ENCODE measurements around the gene DMBX1.

Gene DMBX1

GRCh38 chr1:46489638-46490405, at the start of gene DMBX1:
Gene DMBX1 (plus strand): TSS chr1:46489836. CDS start chr1:46507011, 17,175 bp downstream.
- DNase-seq (ENCODE audit: low spot score), result no peak

DNA sequence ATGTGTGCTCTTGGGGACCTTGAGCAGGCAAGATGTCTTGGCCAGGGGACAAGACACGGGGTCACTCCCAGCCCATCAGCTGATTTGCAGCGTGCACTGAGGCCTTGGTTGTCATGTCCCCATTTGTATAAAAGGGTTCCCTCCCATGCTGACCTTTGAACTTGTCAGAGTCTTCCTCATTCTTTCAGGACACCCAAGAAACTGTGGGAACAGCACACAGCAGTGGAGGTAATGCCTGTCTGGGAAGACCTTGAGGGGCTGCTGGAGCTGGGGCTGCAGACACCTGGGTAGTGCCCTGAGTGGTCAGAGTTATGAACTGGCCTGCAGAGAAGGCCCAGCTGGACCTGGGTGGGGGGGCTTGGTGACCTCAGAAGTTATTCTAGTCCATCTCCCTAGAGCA, 49.2 kb upstream of the DMBX1 start:
- no peak for DNase-seq (ENCODE audit: low spot score)

GRCh38 chr1:46442317-46443161, 47.1 kb upstream of the DMBX1 start:
- peak; percentile 65 for DNase-seq (ENCODE audit: low spot score)

DNA sequence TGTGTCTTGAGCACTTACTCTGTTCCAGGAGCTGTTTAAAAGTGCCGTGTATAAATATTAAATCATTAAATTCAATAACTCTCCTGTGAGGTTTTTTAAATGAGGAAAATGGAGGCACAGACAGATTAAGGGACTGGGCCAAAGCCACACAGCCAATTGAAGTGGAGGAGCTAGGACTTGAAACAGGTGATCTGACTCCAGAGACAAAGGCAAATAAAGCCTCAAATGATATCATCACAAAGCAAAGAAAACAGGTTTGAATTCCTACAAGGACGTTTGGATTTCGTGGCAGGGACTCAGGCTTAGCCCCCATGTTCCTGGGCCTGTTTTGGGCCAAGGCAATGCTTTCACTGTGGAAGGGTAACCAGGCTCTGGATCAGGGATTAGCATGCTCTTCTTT, 45.2 kb upstream of the DMBX1 start:
- no peak for DNase-seq (ENCODE audit: low spot score)

DNA sequence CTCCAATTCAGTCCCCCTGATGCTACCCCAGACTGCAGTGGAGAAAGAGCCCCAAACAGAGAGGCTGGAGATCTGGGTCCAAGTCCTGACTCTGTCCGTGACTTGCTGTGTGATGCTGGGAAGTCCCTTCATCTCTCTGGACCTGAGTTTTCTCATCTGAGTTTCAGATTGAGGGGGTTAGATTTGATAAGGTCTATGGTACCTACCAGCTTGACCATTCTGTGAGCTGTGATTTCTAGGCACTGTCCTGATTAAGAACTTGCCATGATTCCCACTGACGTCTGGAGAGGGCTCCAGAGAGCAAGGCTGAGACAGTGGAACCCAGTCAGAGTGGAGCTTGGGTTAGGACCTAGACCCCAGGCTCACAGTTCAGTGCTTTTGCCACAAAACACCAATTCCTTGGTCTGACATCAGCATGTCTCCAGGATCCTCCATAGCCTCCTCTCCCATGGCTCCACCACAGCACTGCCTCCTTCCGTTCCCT, 43.8 kb upstream of the DMBX1 start:
- no peak for DNase-seq (ENCODE audit: low spot score)

GRCh38 chr1:46446646-46447498, 42.8 kb upstream of the DMBX1 start:
- DNase-seq (ENCODE audit: low spot score), result peak; percentile 66

DNA sequence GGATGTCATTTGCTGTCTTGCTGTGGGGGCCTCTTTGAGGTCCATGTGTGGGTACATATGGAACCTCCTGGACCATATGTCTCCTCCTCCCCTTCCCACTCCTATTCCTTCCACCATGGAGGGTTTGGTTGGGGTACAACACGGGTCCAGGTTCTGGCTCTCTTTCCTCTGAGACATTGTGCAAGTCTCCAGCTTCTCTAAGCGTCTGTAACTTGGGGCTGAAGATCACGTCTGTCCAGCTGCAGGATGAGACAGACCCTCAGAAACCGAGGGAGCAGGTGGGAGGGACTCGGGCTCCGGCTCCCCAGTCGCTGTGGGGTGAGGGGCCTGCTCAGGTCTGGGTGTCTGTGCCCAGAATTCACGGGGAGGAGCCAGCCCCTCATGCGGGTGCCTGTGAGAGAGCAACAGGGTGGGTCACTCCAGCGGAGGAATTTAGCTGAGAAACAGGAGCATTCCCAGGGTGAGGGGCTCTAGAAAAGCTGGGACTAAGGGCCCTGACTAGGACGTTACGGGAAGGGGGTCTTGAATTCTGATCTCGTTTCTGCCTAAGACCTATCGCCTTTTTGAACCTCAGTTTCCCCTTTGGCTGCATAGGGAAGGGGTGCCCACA, 42.0 kb upstream of the DMBX1 start:
- DNase-seq (ENCODE audit: low spot score), result no peak

- DNase-seq (ENCODE audit: low spot score), result no peak
These were observed 41.3 kb upstream of the DMBX1 start for GRCh38 chr1:46448109-46448911.

DNA sequence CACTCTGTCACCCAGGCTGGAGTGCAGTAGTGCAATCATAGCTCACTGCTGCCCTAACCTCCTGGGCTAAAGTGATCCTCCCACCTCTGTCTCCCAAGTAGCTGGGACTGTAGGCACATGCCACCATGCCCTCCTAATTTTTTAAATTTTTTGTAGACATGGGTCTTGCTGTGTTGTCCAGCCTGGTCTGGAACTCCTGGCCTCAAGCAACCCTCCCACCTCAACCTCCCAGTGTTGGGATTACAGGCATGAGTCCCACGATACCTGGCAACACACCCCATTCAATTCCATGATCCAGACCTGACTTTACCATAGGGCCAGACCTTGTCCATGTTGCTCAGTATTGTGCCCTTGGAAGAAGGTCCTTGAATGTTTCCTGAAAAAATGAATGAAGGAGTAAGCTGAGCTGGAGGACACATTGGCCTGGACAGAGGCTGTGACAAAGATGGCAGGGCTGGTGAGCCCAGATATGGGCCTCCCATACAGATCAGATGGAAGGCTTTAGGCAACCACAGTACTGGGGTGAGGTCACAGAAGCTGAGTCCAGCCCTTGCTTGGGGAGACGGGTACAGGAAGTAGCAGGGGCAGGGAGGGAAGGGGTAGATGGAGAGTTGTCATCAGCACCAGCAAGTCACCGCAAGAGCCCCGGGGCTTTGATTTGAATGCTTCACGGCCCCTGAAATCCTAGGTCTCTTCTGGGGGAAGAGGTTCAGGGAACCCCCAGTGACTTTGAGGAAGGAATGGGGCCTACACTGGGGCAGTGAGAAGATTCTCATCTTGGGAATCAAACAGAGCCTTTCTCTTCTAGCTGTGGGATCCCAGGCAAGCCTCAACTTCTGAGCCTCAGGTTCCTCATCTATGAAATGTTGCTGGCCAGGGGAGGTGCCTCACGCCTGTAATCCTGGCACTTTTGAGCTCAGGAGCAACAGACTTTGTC, 40.1 kb upstream of the DMBX1 start:
- no peak for DNase-seq (ENCODE audit: low spot score)

DNA sequence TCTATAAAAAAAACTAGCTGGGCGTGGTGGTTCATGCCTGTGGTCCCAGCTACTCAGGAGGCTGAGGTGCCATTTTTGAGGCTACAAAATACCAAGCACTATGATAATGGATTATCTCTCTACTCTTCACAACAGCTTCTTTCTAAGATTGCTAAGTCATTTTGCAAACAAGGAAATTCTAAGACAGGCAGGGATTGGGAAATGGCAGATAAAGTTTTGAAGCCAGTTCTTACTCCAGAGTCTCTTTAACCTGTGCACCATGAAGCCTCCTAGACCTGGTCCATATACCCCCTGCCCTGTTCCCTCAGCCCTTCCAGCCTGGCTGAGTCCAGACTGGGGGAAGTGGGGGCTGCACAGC, 39.5 kb upstream of the DMBX1 start:
- no peak for DNase-seq (ENCODE audit: low spot score)

DNA sequence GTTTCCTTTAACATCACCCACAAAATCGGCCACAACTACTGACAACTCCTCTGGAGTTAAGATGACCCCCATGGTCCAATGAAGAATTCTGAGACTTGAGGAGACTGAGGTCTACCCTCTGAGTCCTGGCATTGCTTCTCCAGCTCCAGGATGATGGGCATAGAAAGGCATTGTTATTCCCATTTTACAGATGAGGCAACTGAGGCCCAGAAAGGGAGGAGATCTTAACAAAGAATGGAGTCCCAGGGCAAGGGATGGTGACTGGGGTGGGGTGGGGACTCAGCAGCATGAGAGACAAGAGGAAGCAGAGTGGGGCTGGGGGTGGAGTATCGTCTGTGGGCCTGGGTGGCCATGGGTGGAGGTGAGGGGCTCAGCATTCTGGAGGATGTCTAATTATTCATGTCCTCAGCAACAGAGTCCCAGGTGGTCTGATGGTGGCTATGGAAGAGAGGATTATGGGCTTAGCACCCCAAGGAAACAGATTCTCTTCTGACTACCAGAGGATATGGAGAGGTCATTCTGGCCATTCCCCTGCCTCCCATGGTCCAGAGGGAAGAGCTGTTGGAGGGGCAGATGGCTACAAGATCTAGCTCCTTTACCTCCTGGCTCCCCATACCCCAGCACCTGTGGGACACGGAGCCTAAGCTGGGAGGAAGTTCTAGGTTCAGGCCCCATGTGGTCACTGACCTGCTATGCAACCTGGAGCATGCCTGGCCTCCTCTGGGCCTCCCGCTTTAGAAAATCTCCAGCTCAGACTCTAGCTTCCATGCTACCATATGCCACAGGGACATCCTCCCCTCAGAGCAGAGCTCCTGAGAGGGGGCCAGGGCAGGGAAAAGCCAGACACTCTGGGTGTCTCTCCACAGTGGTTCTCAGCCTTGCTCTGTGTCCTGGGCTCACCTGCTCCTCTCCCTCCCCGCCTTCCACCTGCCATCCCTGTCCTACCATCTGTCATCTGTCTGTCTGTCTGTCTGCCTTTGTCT, 37.4 kb upstream of the DMBX1 start:
- no peak for DNase-seq (ENCODE audit: low spot score)

GRCh38 chr1:46452931-46453325, 36.7 kb upstream of the DMBX1 start:
- no peak for DNase-seq (ENCODE audit: low spot score)

GRCh38 chr1:46453449-46453848, 36.2 kb upstream of the DMBX1 start:
- no peak for DNase-seq (ENCODE audit: low spot score)

DNA sequence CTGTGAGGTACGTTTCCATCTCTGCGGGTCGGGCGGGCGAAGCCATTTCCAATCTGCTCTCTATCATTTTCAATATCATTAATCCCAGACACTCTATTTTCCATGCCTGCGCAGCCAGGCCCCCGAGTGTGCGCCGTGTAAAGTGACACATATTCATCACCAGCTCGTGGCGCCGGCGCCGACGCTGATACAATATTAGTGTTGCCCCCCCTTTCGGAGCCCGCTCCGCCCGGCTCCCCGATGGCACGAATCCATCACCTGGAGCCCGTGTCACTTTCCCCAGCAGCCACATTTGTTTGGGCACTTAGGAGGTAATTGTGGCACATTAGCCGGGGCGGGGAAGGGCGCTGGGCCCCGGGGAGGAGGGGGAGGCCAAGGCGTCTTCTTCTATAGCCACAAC, 33.7 kb upstream of the DMBX1 start:
- no peak for DNase-seq (ENCODE audit: low spot score)

GRCh38 chr1:46456411-46456963, 33.1 kb upstream of the DMBX1 start:
- DNase-seq (ENCODE audit: low spot score), result no peak

DNA sequence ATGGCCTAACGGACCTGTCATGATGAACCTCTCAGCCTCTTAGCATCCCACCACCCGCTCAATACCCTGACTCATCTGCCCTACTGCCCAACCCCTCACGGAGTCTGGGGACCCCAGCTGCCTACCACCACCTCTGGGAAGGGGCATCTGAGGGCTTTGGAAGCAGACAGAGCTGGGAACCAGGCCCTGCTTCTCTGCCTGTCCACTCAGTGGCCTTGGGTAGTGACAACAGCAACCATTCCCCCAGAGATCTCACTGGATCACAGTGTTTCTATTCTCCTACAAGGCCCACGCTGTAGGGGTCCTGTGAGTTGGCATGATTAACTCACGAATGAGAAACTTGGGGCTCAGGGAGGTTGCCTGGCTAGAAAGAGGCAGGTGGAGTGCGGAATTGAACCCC, 32.5 kb upstream of the DMBX1 start:
- DNase-seq (ENCODE audit: low spot score), result no peak

DNA sequence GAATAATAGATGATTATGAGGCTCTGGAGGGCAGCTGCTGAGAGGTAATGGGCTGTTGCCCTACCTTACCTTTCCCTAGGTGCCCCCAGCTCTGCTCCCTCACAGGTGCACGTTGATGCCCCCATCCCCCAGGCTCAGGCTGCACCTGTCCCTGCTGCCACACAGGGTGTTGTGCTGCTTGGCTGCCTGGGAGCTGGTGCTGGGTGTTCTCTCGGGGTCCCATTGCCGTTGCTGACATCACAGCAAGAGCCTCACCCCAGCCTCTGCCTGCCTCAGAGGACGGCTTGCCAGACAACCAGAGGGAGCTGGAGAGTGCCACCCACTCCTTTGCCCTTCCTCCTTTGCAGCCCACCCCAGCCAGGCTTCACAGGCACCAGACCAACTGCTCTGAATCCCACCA, 31.4 kb upstream of the DMBX1 start:
- no peak for DNase-seq (ENCODE audit: low spot score)

- DNase-seq (ENCODE audit: low spot score), result no peak
These were observed 30.8 kb upstream of the DMBX1 start for GRCh38 chr1:46458846-46459245.

All from pons (tissue), 1 donor.